GM12878 (cell line): ENCODE data around the gene APBB1IP. TPM values are rescaled to one million over a fixed set of nuclear protein-coding genes. Genes with fewer than 3 reads are reported as not detected.

ENCODE experiments used
- ATAC-seq: fragments of 200-7000 bp; cut with Tn5 transposase; 3 replicates; pipeline ENCODE4 v1.9.1; 2020; ENCODE audit warnings: mild to moderate bottlenecking, moderate library complexity
- BruUV-seq: library from RNA; stranded (reverse); fragments of 400-500 nt; replicated peaks from 2 replicates; lab custom pipeline; 2021; lab: Mats Ljungman, UMichigan
- CTCF ChIA-PET: fragments of 300-600 bp; sonication (Branson Sonifier 250); formaldehyde crosslinking; extraction: SDS; loops from one replicate; lab custom pipeline; 2021; ENCODE audit warnings: inconsistent platforms; lab: Yijun Ruan, JAX
- POLR2A ChIA-PET: fragments of 350-600 bp; formaldehyde crosslinking; extraction: SDS; loops from one replicate; lab custom pipeline; 2021; ENCODE audit warnings: inconsistent platforms; lab: Charles Lee
- RAD21 ChIA-PET: fragments of 300-600 bp; sonication (Branson Sonifier 250); formaldehyde crosslinking; loops from one replicate; lab custom pipeline; 2023; ENCODE audit warnings: antibody characterized with exemption; ENCODE audit not compliant: unreplicated experiment; lab: Charles Lee
- SMC1A ChIA-PET: fragments of 300-600 bp; sonication (Branson Sonifier 250); formaldehyde crosslinking; loops from one replicate; lab custom pipeline; 2023; ENCODE audit not compliant: unreplicated experiment, uncharacterized antibody; lab: Charles Lee
- DNase-seq: peaks from one replicate; pipeline ENCODE4 v3.0.0-alpha.2; 2011; ENCODE audit warnings: low read depth, low spot score
- FAIRE-seq: peaks from 3 replicates; lab custom pipeline; 2011; peaks lifted over from hg19 to GRCh38; lab: Jason Lieb, UNC
- H2AFZ ChIP-seq: 2 replicates; pipeline ENCODE4 v1.6.0; 2011; ENCODE audit warnings: low read depth, low read length, control low read depth; ENCODE audit not compliant: control insufficient read depth
- H3K27ac ChIP-seq: 2 replicates; pipeline ENCODE4 v1.5.1; 2011; ENCODE audit warnings: control low read depth; ENCODE audit not compliant: control insufficient read depth, insufficient read depth
- H3K27me3 ChIP-seq, 2 experiments: replicated peaks in 1 of 2; 2 replicates each; pipeline versions ENCODE4 v1.6.0 to v1.6.1; 2011; ENCODE audit warnings: low read length in 1 of 2; ENCODE audit not compliant: control insufficient read depth in 2 of 2, insufficient read depth in 2 of 2
- H3K36me3 ChIP-seq, 2 experiments: 2 replicates each; pipeline ENCODE4 v1.5.1; 2011; ENCODE audit warnings: low read length in 1 of 2; ENCODE audit not compliant: control insufficient read depth in 2 of 2, insufficient read depth in 2 of 2
- H3K4me1 ChIP-seq: 2 replicates; pipeline ENCODE4 v1.6.1; 2011; ENCODE audit warnings: mild to moderate bottlenecking, low read length, moderate library complexity, mixed read lengths; ENCODE audit not compliant: control insufficient read depth, insufficient read depth
- H3K4me2 ChIP-seq: 2 replicates; pipeline ENCODE4 v1.6.0; 2011; ENCODE audit warnings: control low read depth; ENCODE audit not compliant: control insufficient read depth, insufficient read depth
- H3K4me3 ChIP-seq: fragments of 200-600 bp; sonication (generic); 2 replicates; pipeline ENCODE4 v1.5.1; 2016
- H3K79me2 ChIP-seq: 2 replicates; pipeline ENCODE4 v1.6.0; 2011; ENCODE audit warnings: low read length; ENCODE audit not compliant: control insufficient read depth, insufficient read depth
- H3K9ac ChIP-seq: 2 replicates; pipeline ENCODE4 v1.8.0; 2011; ENCODE audit warnings: low read length, control low read depth, mixed read lengths; ENCODE audit not compliant: control insufficient read depth, insufficient read depth
- H3K9me3 ChIP-seq: replicated peaks from 3 replicates; pipeline ENCODE4 v1.5.1; 2011; ENCODE audit warnings: mild to moderate bottlenecking, low read length; ENCODE audit not compliant: control insufficient read depth, insufficient read depth
- H4K20me1 ChIP-seq: 2 replicates; pipeline ENCODE4 v1.6.0; 2011; ENCODE audit not compliant: control insufficient read depth, insufficient read depth
- IKZF1 ChIP-seq: fragments of 450-650 bp; conservative IDR thresholded peaks from 2 replicates; pipeline ENCODE4 v1.6.1; 2017; ENCODE audit warnings: antibody characterized with exemption, mild to moderate bottlenecking
- JUNB ChIP-seq: IDR thresholded peaks from 2 replicates; pipeline ENCODE4 v1.6.1; 2016; ENCODE audit warnings: antibody characterized with exemption, mild to moderate bottlenecking
- NBN ChIP-seq: fragments of 450-650 bp; IDR thresholded peaks from 2 replicates; pipeline ENCODE4 v1.6.1; 2016
- NFYA ChIP-seq: IDR thresholded peaks from 2 replicates; pipeline ENCODE4 v1.6.1; 2011; ENCODE audit warnings: low read depth, mild to moderate bottlenecking, low read length, improper control_type of control experiment, borderline replicate concordance
- PAX5 ChIP-seq: IDR thresholded peaks from 2 replicates; pipeline ENCODE4 v1.6.1; 2011; ENCODE audit warnings: low read depth, low read length, borderline replicate concordance
- RB1 ChIP-seq: fragments of 450-650 bp; formaldehyde crosslinking; IDR thresholded peaks from 2 replicates; pipeline ENCODE4 v1.6.1; 2017; ENCODE audit warnings: mild to moderate bottlenecking, borderline replicate concordance
- SPI1 ChIP-seq: IDR thresholded peaks from 2 replicates; pipeline ENCODE4 v1.6.1; 2011; ENCODE audit warnings: low read depth, mild to moderate bottlenecking, low read length, moderate library complexity, borderline replicate concordance; ENCODE audit not compliant: insufficient read depth
- SREBF1 ChIP-seq: IDR thresholded peaks from 2 replicates; pipeline ENCODE4 v1.6.1; 2012; ENCODE audit warnings: mild to moderate bottlenecking, low read length
- ZNF207 ChIP-seq: fragments of 450-650 bp; IDR thresholded peaks from 2 replicates; pipeline ENCODE4 v1.6.1; 2014; ENCODE audit warnings: antibody characterized with exemption, mild to moderate bottlenecking, borderline replicate concordance
- ZNF622 ChIP-seq: fragments of 450-650 bp; IDR thresholded peaks from 2 replicates; pipeline ENCODE4 v1.6.1; 2017; ENCODE audit warnings: mild to moderate bottlenecking, inconsistent platforms
- WGBS: methylation state at CpG from one replicate; pipeline ENCODE4 v1.1.6; 2016; ENCODE audit warnings: low lambda C conversion rate; ENCODE audit not compliant: insufficient replicate concordance, insufficient coverage; ENCODE audit errors: missing lambda C conversion rate; 5-methylcytosine and 5-hydroxymethylcytosine counted together
- in situ Hi-C: fragments of 300-500 bp; cut with MboI; formaldehyde crosslinking; loops from 9 replicates; pipeline ENCODE4 v1.14.3; 2018; ENCODE audit warnings: mixed read lengths
- intact Hi-C: fragments of 100-400 bp; cut with micrococcal nuclease; formaldehyde crosslinking; loops from one replicate; pipeline ENCODE4 v1.14.2; 2022; ENCODE audit not compliant: unreplicated experiment
- polyA plus RNA-seq, 11 experiments: library from polyadenylated mRNA; depleted of rRNA in 4 of 11; unstranded in 6 of 11; stranded (reverse) in 5 of 11; fragments of >200 nt; fragmentation: Nextera tagmentation in 4 of 11; fragmentation: Illumina TruSeq in 1 of 11; extraction: Ambion mirVana in 4 of 11; extraction: Trizol in 1 of 11; gene quantifications; 1 replicate in 1 of 11; 2 replicates in 10 of 11; pipeline versions ENCODE4 v1.2.1 to v1.2.3, GENCODE V29; 2011 to 2016; ENCODE audit warnings: inconsistent platforms in 2 of 11, missing spikeins in 2 of 11, low read depth in 1 of 11
- total RNA-seq, 4 experiments: library from RNA; depleted of rRNA in 3 of 4; stranded (reverse); fragments of >200 nt in 3 of 4; fragmentation: Illumina TruSeq in 1 of 4; extraction: Trizol in 1 of 4; gene quantifications; 2 replicates each; pipeline versions ENCODE4 v1.2.1 to v1.2.3, GENCODE V29; 2013 to 2021
- TF ChIP-seq, protein P1 (sequence below): fragments of 450-650 bp; IDR thresholded peaks from 2 replicates; pipeline ENCODE4 v1.6.1; 2017; ENCODE audit warnings: mild to moderate bottlenecking, moderate library complexity
- TF ChIP-seq, protein P2 (sequence below): IDR thresholded peaks from 2 replicates; pipeline ENCODE4 v1.6.1; 2011; ENCODE audit warnings: borderline replicate concordance, low read depth, mild to moderate bottlenecking, moderate library complexity, low read length; ENCODE audit not compliant: insufficient read depth, poor library complexity, severe bottlenecking
- TF ChIP-seq, protein P3 (sequence below): fragments of 450-650 bp; IDR thresholded peaks from 2 replicates; pipeline ENCODE4 v1.6.1; 2017; ENCODE audit warnings: mild to moderate bottlenecking

Gene APBB1IP
- total and polyA plus RNA-seq, 10 of the 15 experiments (the other 5 are each of a cell fraction or from before 2014, with no cell fraction given): 7.3 to 67.4 (median 19.9) TPM

- SMC1A ChIA-PET: interaction anchor here (1.3 to 1.6 kb wide), 6 partner anchors 22 to 193 kb away, joined by 3 to 7 read pairs (median 4); no protein-coding TSS in a partner anchor
- no peak overlapping the region for H3K4me3 ChIP-seq
- intact Hi-C loops (loop anchor here (5.0 kb wide), 1 partner anchor 51 kb away; no protein-coding TSS in a partner anchor), in situ Hi-C loops (no loop called here)
- H3K4me2 ChIP-seq: no peak overlapping the region
- no peak overlapping the region for H2AFZ ChIP-seq
- no TSS peak for BruUV-seq
- peaks cover 19% of the 10 kb centered on the region for H3K4me1 ChIP-seq
- peaks cover 12 to 25% of the 10 kb centered on the region in 2 experiments for H3K36me3 ChIP-seq
- POLR2A ChIA-PET: interaction anchor here (1.1 kb wide), 1 partner anchor 13 kb away, joined by 3 read pairs; no protein-coding TSS in a partner anchor
- no peak for DNase-seq
- RAD21 ChIA-PET: interaction anchor here (1.4 kb wide), 1 partner anchor 98 kb away, joined by 4 read pairs; no protein-coding TSS in a partner anchor
- CTCF ChIA-PET: interaction anchor here (0.7 to 1.8 kb wide), 3 partner anchors 14 to 25 kb away, joined by 3 to 4 read pairs (median 4); no protein-coding TSS in a partner anchor
- H3K9me3 ChIP-seq: no peaks in the 10 kb centered on the region; the same call in 2 of the 3 replicates
- peak overlapping the region; percentile 36; the same call in 1 of the 2 replicates for H3K27ac ChIP-seq
- H3K9ac ChIP-seq: no peak overlapping the region
- no peaks in the 10 kb centered on the region; the same call in 1 of the 2 replicates for H3K79me2 ChIP-seq
- ATAC-seq: no peak
- no peaks in the 10 kb centered on the region for H3K27me3 ChIP-seq
- H4K20me1 ChIP-seq: no peaks in the 10 kb centered on the region
- no peak for FAIRE-seq
- WGBS: 70% methylated on average over 5 of the region's 5 CpGs
- TF ChIP-seq, protein P1, sequence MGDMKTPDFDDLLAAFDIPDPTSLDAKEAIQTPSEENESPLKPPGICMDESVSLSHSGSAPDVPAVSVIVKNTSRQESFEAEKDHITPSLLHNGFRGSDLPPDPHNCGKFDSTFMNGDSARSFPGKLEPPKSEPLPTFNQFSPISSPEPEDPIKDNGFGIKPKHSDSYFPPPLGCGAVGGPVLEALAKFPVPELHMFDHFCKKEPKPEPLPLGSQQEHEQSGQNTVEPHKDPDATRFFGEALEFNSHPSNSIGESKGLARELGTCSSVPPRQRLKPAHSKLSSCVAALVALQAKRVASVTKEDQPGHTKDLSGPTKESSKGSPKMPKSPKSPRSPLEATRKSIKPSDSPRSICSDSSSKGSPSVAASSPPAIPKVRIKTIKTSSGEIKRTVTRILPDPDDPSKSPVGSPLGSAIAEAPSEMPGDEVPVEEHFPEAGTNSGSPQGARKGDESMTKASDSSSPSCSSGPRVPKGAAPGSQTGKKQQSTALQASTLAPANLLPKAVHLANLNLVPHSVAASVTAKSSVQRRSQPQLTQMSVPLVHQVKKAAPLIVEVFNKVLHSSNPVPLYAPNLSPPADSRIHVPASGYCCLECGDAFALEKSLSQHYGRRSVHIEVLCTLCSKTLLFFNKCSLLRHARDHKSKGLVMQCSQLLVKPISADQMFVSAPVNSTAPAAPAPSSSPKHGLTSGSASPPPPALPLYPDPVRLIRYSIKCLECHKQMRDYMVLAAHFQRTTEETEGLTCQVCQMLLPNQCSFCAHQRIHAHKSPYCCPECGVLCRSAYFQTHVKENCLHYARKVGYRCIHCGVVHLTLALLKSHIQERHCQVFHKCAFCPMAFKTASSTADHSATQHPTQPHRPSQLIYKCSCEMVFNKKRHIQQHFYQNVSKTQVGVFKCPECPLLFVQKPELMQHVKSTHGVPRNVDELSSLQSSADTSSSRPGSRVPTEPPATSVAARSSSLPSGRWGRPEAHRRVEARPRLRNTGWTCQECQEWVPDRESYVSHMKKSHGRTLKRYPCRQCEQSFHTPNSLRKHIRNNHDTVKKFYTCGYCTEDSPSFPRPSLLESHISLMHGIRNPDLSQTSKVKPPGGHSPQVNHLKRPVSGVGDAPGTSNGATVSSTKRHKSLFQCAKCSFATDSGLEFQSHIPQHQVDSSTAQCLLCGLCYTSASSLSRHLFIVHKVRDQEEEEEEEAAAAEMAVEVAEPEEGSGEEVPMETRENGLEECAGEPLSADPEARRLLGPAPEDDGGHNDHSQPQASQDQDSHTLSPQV: no peak
- TF ChIP-seq PAX5: no peak
- no peak for TF ChIP-seq JUNB
- TF ChIP-seq RB1: no peak
- no peak for TF ChIP-seq IKZF1
- TF ChIP-seq SPI1: no peak
- TF ChIP-seq, protein P2, sequence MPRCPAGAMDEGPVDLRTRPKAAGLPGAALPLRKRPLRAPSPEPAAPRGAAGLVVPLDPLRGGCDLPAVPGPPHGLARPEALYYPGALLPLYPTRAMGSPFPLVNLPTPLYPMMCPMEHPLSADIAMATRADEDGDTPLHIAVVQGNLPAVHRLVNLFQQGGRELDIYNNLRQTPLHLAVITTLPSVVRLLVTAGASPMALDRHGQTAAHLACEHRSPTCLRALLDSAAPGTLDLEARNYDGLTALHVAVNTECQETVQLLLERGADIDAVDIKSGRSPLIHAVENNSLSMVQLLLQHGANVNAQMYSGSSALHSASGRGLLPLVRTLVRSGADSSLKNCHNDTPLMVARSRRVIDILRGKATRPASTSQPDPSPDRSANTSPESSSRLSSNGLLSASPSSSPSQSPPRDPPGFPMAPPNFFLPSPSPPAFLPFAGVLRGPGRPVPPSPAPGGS: no peak
- no peak for TF ChIP-seq NFYA
- TF ChIP-seq NBN: no peak
- no peak for TF ChIP-seq SREBF1
- TF ChIP-seq ZNF622: no peak
- TF ChIP-seq ZNF207: no peak
- TF ChIP-seq, protein P3, sequence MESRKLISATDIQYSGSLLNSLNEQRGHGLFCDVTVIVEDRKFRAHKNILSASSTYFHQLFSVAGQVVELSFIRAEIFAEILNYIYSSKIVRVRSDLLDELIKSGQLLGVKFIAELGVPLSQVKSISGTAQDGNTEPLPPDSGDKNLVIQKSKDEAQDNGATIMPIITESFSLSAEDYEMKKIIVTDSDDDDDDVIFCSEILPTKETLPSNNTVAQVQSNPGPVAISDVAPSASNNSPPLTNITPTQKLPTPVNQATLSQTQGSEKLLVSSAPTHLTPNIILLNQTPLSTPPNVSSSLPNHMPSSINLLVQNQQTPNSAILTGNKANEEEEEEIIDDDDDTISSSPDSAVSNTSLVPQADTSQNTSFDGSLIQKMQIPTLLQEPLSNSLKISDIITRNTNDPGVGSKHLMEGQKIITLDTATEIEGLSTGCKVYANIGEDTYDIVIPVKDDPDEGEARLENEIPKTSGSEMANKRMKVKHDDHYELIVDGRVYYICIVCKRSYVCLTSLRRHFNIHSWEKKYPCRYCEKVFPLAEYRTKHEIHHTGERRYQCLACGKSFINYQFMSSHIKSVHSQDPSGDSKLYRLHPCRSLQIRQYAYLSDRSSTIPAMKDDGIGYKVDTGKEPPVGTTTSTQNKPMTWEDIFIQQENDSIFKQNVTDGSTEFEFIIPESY: no peak
Measured at GRCh38 chr10:26528048-26528447, 89.9 kb downstream of the APBB1IP start.
